DOHH2 (cell line): Measurements from ENCODE around the gene C1QTNF2.

Experiments
- EZH2phosphoT487 ChIP-seq: fragments of 200-600 bp; sonication (generic); IDR thresholded peaks from 2 replicates; pipeline ENCODE4 v1.6.1; 2017; ENCODE audit warnings: borderline replicate concordance, mild to moderate bottlenecking, antibody characterized with exemption, low read length, moderate library complexity, mixed read lengths
- TF ChIP-seq, protein P1 (sequence below): fragments of 200-600 bp; sonication (generic); IDR thresholded peaks from one replicate; pipeline ENCODE4 v1.5.1; 2014; ENCODE audit warnings: antibody characterized with exemption, mild to moderate bottlenecking, low read depth, low read length; ENCODE audit not compliant: poor library complexity, severe bottlenecking

GRCh38 chr5:160318409-160318808 lies 52.0 kb downstream of the C1QTNF2 start:
- TF ChIP-seq, protein P1, sequence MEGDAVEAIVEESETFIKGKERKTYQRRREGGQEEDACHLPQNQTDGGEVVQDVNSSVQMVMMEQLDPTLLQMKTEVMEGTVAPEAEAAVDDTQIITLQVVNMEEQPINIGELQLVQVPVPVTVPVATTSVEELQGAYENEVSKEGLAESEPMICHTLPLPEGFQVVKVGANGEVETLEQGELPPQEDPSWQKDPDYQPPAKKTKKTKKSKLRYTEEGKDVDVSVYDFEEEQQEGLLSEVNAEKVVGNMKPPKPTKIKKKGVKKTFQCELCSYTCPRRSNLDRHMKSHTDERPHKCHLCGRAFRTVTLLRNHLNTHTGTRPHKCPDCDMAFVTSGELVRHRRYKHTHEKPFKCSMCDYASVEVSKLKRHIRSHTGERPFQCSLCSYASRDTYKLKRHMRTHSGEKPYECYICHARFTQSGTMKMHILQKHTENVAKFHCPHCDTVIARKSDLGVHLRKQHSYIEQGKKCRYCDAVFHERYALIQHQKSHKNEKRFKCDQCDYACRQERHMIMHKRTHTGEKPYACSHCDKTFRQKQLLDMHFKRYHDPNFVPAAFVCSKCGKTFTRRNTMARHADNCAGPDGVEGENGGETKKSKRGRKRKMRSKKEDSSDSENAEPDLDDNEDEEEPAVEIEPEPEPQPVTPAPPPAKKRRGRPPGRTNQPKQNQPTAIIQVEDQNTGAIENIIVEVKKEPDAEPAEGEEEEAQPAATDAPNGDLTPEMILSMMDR: no peak
- TF ChIP-seq EZH2phosphoT487: no peak
